HG03064 (cell line): ENCODE results near the gene ZFP91.

Source experiments
- ATAC-seq: cut with Tn5 transposase; IDR thresholded peaks from one replicate; pipeline ENCODE4 v1.9.1; 2021; ENCODE audit warnings: low read depth; ENCODE audit not compliant: unreplicated experiment

Gene ZFP91

GRCh38 chr11:58659404-58659803 is 80.5 kb downstream of the ZFP91 start:
- ATAC-seq: no peak

- ATAC-seq: no peak
Measured at GRCh38 chr11:58659910-58660570, 81.2 kb downstream of the ZFP91 start.
